Endothelial cell of umbilical vein (primary cell): ENCODE data around the gene RBP4. TPM values are rescaled to one million over a fixed set of nuclear protein-coding genes. Genes with fewer than 3 reads are reported as not detected.

Source experiments
- BruUV-seq: library from RNA; stranded (reverse); fragments of 400-500 nt; replicated peaks from 2 replicates; lab custom pipeline; 2021; lab: Mats Ljungman, UMichigan
- CTCF ChIA-PET: fragments of 300-600, 350-600 bp; sonication (Branson Sonifier 250); formaldehyde crosslinking; loops from one replicate; lab custom pipeline; 2021; ENCODE audit warnings: antibody characterized with exemption, inconsistent platforms; lab: Charles Lee
- POLR2A ChIA-PET: fragments of 300-600, 350-600 bp; sonication (Branson Sonifier 250); formaldehyde crosslinking; loops from one replicate; lab custom pipeline; 2021; ENCODE audit warnings: antibody characterized with exemption, inconsistent platforms; lab: Charles Lee
- DNase-seq: peaks from one replicate; pipeline ENCODE4 v3.0.0-alpha.2; 2011; ENCODE audit warnings: low read depth, low spot score
- FAIRE-seq: peaks from 2 replicates; lab custom pipeline; 2011; peaks lifted over from hg19 to GRCh38; lab: Jason Lieb, UNC
- H2AFZ ChIP-seq: 2 replicates; pipeline ENCODE4 v1.6.0; 2012; ENCODE audit warnings: low read depth, low read length, control low read depth, inconsistent platforms
- H3K27ac ChIP-seq: 2 replicates; pipeline ENCODE4 v1.5.1; 2011; ENCODE audit warnings: low read depth, mild to moderate bottlenecking, control low read depth, low read length, moderate library complexity; ENCODE audit not compliant: insufficient read depth
- H3K27me3 ChIP-seq, 2 experiments: 2 replicates each; pipeline versions ENCODE4 v1.6.0 to v1.6.1; 2011; ENCODE audit warnings: low read length in 2 of 2, mixed read lengths in 1 of 2; ENCODE audit not compliant: control insufficient read depth in 2 of 2, insufficient read depth in 2 of 2
- H3K36me3 ChIP-seq, 2 experiments: 2 replicates in 1 of 2; 3 replicates in 1 of 2; pipeline ENCODE4 v1.5.1; 2011; ENCODE audit warnings: low read length in 2 of 2, mild to moderate bottlenecking in 1 of 2, moderate library complexity in 1 of 2; ENCODE audit not compliant: control insufficient read depth in 2 of 2, insufficient read depth in 2 of 2; ENCODE audit errors: extremely low read depth in 1 of 2
- H3K4me1 ChIP-seq: 3 replicates; pipeline ENCODE4 v1.5.1; 2011; ENCODE audit warnings: mild to moderate bottlenecking, low read length; ENCODE audit not compliant: control insufficient read depth, insufficient read depth; ENCODE audit errors: extremely low read depth
- H3K4me2 ChIP-seq: 2 replicates; pipeline ENCODE4 v1.6.1; 2011; ENCODE audit warnings: low read length, control low read depth, mixed read lengths; ENCODE audit not compliant: insufficient read depth
- H3K4me3 ChIP-seq, 3 experiments: fragments of 200-600 bp in 1 of 3; sonication (generic), shearing (Covaris generic) in 1 of 3; replicated peaks in 1 of 3; 2 replicates each; pipeline ENCODE4 v1.5.1; 2011 to 2016; ENCODE audit warnings: control low read depth in 3 of 3, low read length in 3 of 3, mild to moderate bottlenecking in 2 of 3, inconsistent platforms in 1 of 3, low read depth in 1 of 3, moderate library complexity in 1 of 3; ENCODE audit not compliant: insufficient read depth in 1 of 3
- H3K79me2 ChIP-seq: 2 replicates; pipeline ENCODE4 v1.6.0; 2012; ENCODE audit warnings: low read length, inconsistent platforms; ENCODE audit not compliant: control insufficient read depth, insufficient read depth
- H3K9ac ChIP-seq: replicated peaks from 2 replicates; pipeline ENCODE3; 2011; ENCODE audit warnings: low read length, control low read depth; ENCODE audit not compliant: insufficient read depth; ENCODE audit errors: extremely low read depth
- H3K9me1 ChIP-seq: replicated peaks from 3 replicates; pipeline ENCODE4 v1.6.0; 2011; ENCODE audit warnings: mild to moderate bottlenecking, low read length; ENCODE audit not compliant: control insufficient read depth, insufficient read depth; ENCODE audit errors: extremely low read depth
- H3K9me3 ChIP-seq: replicated peaks from 2 replicates; pipeline ENCODE4 v1.5.1; 2012; ENCODE audit warnings: low read length, inconsistent platforms; ENCODE audit not compliant: control insufficient read depth, insufficient read depth
- H4K20me1 ChIP-seq: replicated peaks from 2 replicates; pipeline ENCODE3; 2011; ENCODE audit warnings: mild to moderate bottlenecking, low read length; ENCODE audit not compliant: control insufficient read depth, insufficient read depth; ENCODE audit errors: extremely low read depth
- EZH2 ChIP-seq: IDR thresholded peaks from 2 replicates; pipeline ENCODE4 v1.6.1; 2012; ENCODE audit warnings: borderline replicate concordance, low read depth, mild to moderate bottlenecking, moderate library complexity, low read length, inconsistent platforms; ENCODE audit not compliant: severe bottlenecking
- FOS ChIP-seq: IDR thresholded peaks from 2 replicates; pipeline ENCODE4 v1.6.1; 2011; ENCODE audit warnings: mild to moderate bottlenecking, low read length, moderate library complexity, borderline replicate concordance; ENCODE audit not compliant: insufficient read depth
- GATA2 ChIP-seq: IDR thresholded peaks from 2 replicates; pipeline ENCODE4 v1.7.0; 2011; ENCODE audit warnings: low read depth, mild to moderate bottlenecking, moderate library complexity, mixed read lengths, low read length; ENCODE audit not compliant: insufficient read length, insufficient read depth
- JUN ChIP-seq: IDR thresholded peaks from 2 replicates; pipeline ENCODE4 v1.6.1; 2011; ENCODE audit warnings: borderline replicate concordance, low read depth; ENCODE audit not compliant: insufficient read length, insufficient read depth
- MYC ChIP-seq: IDR thresholded peaks from one replicate; pipeline ENCODE4 v1.6.1; 2011; ENCODE audit warnings: mild to moderate bottlenecking, low read depth, low read length
- POLR2A ChIP-seq: IDR thresholded peaks from 2 replicates; pipeline ENCODE4 v1.6.1; 2012; ENCODE audit warnings: low read depth, mild to moderate bottlenecking, control low read depth, low read length
- POLR2AphosphoS5 ChIP-seq: IDR thresholded peaks from 2 replicates; pipeline ENCODE4 v1.6.1; 2012; ENCODE audit warnings: low read depth, mild to moderate bottlenecking, control low read depth, low read length, moderate library complexity; ENCODE audit not compliant: insufficient read depth
- dilution Hi-C: fragments of 300-500 bp; cut with MboI; formaldehyde crosslinking; loops from one replicate; pipeline ENCODE4 v1.15.0; 2019; ENCODE audit warnings: low sequenced_read_pairs; ENCODE audit not compliant: extremely low pct_ligation_motif_present
- intact Hi-C: fragments of 100-400 bp; cut with micrococcal nuclease; formaldehyde crosslinking; loops from one replicate; pipeline ENCODE4 v1.10.0; 2022
- polyA plus RNA-seq, 4 experiments: library from polyadenylated mRNA; depleted of rRNA in 3 of 4; stranded (reverse) in 3 of 4; unstranded in 1 of 4; fragments of >200 nt; gene quantifications; 2 replicates each; pipeline versions ENCODE4 v1.2.1 to v1.2.3, GENCODE V29; 2011 to 2012; ENCODE audit warnings: missing spikeins in 1 of 4
- total RNA-seq: library from RNA; stranded (reverse); gene quantifications from 2 replicates; pipeline ENCODE4 v1.2.3, GENCODE V29; 2021
- TF ChIP-seq, protein P1 (sequence below): IDR thresholded peaks from 2 replicates; pipeline ENCODE4 v1.6.1; 2011; ENCODE audit not compliant: insufficient read depth, insufficient read length
- TF ChIP-seq, protein P2 (sequence below), 2 donors: IDR thresholded peaks; 1 replicate in 1 of 2; 2 replicates in 1 of 2; pipeline ENCODE4 v1.5.1; 2011; ENCODE audit warnings: low read length in 2 of 2, mild to moderate bottlenecking in 2 of 2, moderate library complexity in 2 of 2, control low read depth in 1 of 2, inconsistent platforms in 1 of 2, low read depth in 1 of 2; ENCODE audit not compliant: insufficient read depth in 1 of 2; ENCODE audit errors: extremely low read depth in 1 of 2

RBP4 gene
- total and polyA plus RNA-seq, 2 donors (not counting 3 experiments of a cell fraction or from before 2014, with no cell fraction given) = not detected

DNA sequence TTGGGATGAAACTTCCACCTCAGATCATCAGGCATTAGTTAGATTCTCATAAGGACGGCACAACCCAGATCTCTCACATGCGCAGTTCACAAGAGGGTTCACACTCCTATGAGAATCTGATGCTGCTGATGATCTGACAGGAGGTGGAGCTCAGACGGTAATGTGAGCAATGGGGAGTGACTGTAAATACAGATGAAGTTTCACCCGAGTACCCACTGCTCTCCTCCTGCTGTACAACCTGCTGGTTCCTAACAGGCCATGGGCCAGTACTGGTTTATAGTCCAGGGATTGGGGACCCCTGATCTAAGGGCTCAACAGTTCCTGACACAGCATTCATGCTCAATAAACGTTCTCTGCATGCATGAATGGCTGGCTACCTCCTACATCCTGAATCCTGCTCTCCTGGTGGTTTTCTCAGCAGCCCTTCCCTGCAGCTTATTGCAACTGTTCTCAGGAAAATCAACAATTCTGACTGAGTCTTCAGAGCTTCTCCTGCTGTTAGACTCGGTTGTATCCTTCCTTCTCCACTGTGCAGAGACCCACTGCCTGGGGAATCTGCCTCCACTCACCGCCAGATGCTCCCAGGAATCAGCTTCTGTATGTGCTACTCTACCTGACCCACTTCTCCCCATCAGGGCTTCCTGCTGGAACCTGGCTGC is 28.7 kb upstream of the RBP4 start:
- Histone ChIP-seq H3K4me1 (no peaks in the 10 kb centered on the region), H4K20me1 (no peaks in the 10 kb centered on the region), H3K4me2 (no peak overlapping the region), H3K9me3 (no peaks in the 10 kb centered on the region), H3K27me3 (peaks cover 0 to 7% of the 10 kb centered on the region in 2 experiments), H2AFZ (no peak overlapping the region), H3K9me1 (no peaks in the 10 kb centered on the region), H3K27ac (no peak overlapping the region), H3K36me3 (no peaks in the 10 kb centered on the region), H3K4me3 (no peak overlapping the region), H3K79me2 (no peaks in the 10 kb centered on the region), H3K9ac (no peak overlapping the region)
- POLR2A ChIA-PET = no interaction called here
- dilution Hi-C loops (no loop called here), intact Hi-C loops (no loop called here)
- FAIRE-seq = no peak
- CTCF ChIA-PET = no interaction called here
- TF ChIP-seq GATA2 = no peak
- no peak for TF ChIP-seq FOS
- TF ChIP-seq MYC = no peak
- TF ChIP-seq, protein P1, sequence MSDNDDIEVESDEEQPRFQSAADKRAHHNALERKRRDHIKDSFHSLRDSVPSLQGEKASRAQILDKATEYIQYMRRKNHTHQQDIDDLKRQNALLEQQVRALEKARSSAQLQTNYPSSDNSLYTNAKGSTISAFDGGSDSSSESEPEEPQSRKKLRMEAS = no peak
- no peak for TF ChIP-seq POLR2AphosphoS5
- no peak for TF ChIP-seq POLR2A
- no peak for TF ChIP-seq EZH2
- TF ChIP-seq JUN = no peak
- TF ChIP-seq, protein P2, sequence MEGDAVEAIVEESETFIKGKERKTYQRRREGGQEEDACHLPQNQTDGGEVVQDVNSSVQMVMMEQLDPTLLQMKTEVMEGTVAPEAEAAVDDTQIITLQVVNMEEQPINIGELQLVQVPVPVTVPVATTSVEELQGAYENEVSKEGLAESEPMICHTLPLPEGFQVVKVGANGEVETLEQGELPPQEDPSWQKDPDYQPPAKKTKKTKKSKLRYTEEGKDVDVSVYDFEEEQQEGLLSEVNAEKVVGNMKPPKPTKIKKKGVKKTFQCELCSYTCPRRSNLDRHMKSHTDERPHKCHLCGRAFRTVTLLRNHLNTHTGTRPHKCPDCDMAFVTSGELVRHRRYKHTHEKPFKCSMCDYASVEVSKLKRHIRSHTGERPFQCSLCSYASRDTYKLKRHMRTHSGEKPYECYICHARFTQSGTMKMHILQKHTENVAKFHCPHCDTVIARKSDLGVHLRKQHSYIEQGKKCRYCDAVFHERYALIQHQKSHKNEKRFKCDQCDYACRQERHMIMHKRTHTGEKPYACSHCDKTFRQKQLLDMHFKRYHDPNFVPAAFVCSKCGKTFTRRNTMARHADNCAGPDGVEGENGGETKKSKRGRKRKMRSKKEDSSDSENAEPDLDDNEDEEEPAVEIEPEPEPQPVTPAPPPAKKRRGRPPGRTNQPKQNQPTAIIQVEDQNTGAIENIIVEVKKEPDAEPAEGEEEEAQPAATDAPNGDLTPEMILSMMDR (IDR thresholded peaks at IDR 0.05; ENCODE audit: extremely low read depth in 1 of 2, insufficient read depth in 1 of 2, low read depth in 1 of 2, low read length in 2 of 2) = no peak
- DNase-seq = no peak
- no TSS peak for BruUV-seq
